Hematopoietic multipotent progenitor cell treated with erythropoietin and hydrocortisone succinate and interleukin-3 and kit ligand, for 8 days (in vitro differentiated cells): ENCODE data around the gene LARP6.
A peak's percentile ranks its signal among the peaks of the same experiment; 100 is the strongest.
"Not testable (repeated sequence)": the region's sequence is repeated elsewhere in the genome, so short reads cannot be mapped to it uniquely, and the experiment has no call there.

Experiments used
- DNase-seq: peaks from one replicate; pipeline ENCODE4 v3.0.0-alpha.2; 2015

The LARP6 gene

GRCh38 chr15:70829371-70830166, 24.4 kb downstream of the LARP6 start:
- no peak for DNase-seq

- no peak for DNase-seq
Measured at GRCh38 chr15:70827721-70828120, 26.2 kb downstream of the LARP6 start.

DNA sequence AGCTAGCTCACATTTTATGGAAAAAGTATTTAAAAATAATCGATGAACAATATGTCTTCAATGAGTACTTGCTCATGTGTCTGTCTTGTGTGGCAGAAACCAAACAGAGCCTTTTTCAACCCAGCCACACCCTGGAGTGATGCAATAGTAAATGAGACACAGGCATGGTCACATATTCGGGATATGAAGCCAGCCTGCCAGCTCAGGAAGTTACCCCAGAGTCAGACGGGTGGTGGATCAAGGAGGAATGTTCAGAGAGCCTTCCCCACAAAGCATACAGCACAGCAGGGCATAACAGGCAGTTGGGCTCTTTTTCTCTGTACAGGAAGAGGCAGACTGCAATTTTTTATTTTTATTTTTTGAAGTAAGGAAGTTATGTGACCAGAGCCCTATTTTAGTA, 27.3 kb downstream of the LARP6 start:
- DNase-seq = peak; percentile 28

DNA sequence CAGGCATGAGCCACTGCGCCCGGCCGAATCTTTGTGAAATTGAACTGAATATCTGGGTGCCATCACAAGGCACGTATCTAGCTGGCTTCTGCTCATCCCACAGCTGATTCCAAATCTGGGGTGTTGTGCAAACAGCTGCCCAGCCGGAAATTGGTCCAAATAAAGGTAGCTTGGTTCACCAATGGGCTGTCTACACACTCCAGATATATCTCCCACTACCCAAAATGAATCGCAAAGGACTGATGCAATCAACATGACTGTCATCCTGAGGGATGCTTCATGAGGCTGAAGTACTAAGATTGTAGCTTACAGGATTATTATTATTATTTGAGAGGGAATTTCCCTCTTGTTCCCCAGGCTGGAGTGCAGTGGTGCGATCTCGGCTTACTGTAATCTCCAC, 28.1 kb downstream of the LARP6 start:
- no peak for DNase-seq

- no peak for DNase-seq
Measured at GRCh38 chr15:70823196-70823595, 30.8 kb downstream of the LARP6 start.

DNA sequence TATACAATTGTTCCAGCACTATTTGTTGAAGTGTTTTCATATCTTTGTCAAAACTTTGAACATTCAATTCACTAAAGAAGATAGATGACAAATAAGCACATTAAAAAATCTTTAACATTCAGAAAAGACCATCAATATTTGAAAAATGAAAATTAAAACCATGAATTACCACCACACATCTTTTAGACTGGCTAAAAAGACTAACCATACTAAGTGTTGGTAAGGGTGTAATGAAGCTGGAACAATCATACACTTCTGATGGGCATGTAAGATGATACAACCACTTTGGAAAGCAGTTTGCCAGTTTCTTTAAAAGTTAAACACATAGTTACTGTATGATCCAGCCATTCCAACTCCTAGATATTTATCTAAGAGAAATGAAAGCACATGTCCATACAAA, 33.7 kb downstream of the LARP6 start:
- DNase-seq = no peak

- no peak for DNase-seq
Measured at GRCh38 chr15:70818580-70818979, 35.4 kb downstream of the LARP6 start.

GRCh38 chr15:70817266-70817665, 36.7 kb downstream of the LARP6 start:
- no peak for DNase-seq

DNA sequence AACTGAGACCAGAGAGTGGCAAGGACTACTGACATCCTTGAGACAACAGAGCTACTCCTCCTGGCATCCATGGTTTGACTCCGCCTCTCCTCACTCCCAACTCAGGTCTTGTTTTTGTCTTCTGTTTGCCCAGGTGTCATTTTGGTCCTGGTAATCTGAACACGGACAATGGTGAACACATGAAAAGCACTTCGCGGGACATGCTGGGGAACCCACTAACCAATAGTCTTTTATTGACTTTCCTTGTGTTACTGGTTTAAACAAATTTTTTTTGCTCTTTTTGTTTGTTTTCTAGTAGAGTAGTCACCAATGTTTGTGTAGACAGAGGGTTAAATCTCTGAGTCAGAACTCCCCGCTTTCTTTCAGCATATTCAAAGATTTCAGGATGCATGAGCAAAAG, 38.4 kb downstream of the LARP6 start:
- no peak for DNase-seq

GRCh38 chr15:70815011-70815410, 38.9 kb downstream of the LARP6 start:
- DNase-seq = not testable (repeated sequence)

GRCh38 chr15:70812827-70813364, 41.1 kb downstream of the LARP6 start:
- no peak for DNase-seq

- no peak for DNase-seq
Measured at GRCh38 chr15:70810916-70811578, 42.9 kb downstream of the LARP6 start.

- DNase-seq = no peak
Measured at GRCh38 chr15:70806992-70807712, 46.8 kb downstream of the LARP6 start.

- DNase-seq = not testable (repeated sequence)
Measured at GRCh38 chr15:70804388-70804787, 49.6 kb downstream of the LARP6 start.

GRCh38 chr15:70802629-70803028, 51.3 kb downstream of the LARP6 start:
- DNase-seq = no peak

GRCh38 chr15:70801109-70801508, 52.8 kb downstream of the LARP6 start:
- DNase-seq = no peak

DNA sequence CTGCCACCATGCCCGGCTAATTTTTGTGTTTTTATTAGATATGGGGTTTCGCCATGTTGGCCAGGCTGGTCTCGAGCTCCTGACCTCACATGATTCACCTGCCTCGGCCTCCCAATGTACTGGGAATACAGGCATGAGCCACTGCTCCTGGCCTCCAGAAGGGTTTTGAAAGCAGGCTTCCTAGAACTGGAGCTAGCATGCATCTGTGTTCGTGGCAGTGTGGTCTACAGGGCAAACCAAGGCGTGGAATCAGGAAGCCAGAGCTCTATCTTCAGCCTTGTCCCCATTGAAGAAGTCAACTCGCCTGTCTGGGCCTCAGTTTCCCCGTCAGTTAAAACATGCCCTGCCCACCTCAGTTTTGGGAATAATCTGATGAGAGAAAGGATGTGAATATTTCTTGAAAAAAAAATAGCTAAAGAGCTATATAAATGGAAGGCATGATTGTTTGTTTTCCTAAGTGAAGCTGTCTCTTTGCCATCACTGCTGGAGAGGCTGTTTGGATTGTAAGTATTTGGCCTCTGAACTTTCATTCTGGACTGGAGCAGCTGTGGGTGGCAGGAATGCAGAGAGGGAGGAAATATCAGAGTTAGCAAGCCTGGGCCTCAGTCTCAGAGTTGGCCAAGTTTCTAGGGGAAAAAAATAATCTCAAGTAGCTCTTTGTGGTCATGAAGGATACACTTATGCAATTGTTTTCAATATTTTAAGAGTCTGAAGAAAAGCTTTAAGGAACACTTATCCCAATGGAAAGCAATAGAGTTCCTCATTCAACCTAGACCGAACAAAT, 54.1 kb downstream of the LARP6 start:
- DNase-seq = no peak

DNA sequence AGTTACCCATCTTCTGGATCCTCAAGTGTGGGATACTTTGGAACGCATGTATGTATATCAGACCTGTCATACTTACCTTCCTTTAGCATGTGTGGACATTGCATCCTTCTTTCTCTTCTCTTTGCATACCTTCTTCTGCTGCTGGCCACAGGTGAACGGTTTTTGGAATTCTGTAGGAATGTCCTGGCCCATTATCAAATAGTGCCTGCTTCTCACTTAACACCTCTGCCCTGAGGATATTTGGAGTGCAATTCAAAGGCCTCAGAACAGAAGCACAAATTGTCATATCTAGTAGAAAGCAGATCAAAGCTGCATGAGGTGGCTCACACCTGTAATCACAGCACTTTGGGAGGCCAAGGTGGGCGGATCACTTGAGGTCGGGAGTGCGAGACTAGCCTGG, 56.5 kb downstream of the LARP6 start:
- DNase-seq = no peak

- no peak for DNase-seq
Measured at GRCh38 chr15:70796516-70797310, 57.2 kb downstream of the LARP6 start.

- DNase-seq = no peak
Measured at GRCh38 chr15:70795311-70795665, 58.7 kb downstream of the LARP6 start.

GRCh38 chr15:70794596-70795310, 59.2 kb downstream of the LARP6 start:
- DNase-seq = no peak
